HG03442 (cell line): Measurements from ENCODE around the gene ZNF280D.
"Not testable (repeated sequence)": the region's sequence is repeated elsewhere in the genome, so short reads cannot be mapped to it uniquely, and the experiment has no call there.

Source experiments
- ATAC-seq: cut with Tn5 transposase; IDR thresholded peaks from one replicate; pipeline ENCODE4 v1.9.1; 2021; ENCODE audit warnings: mild to moderate bottlenecking, moderate library complexity; ENCODE audit not compliant: unreplicated experiment

The ZNF280D gene

GRCh38 chr15:56719774-56720555, 13.3 kb downstream of the ZNF280D start:
- no peak for ATAC-seq

- ATAC-seq = no peak
These were observed 14.2 kb downstream of the ZNF280D start for GRCh38 chr15:56719021-56719612.

- no peak for ATAC-seq
These were observed 14.7 kb downstream of the ZNF280D start for GRCh38 chr15:56718560-56718959.

GRCh38 chr15:56716334-56716733, 17.0 kb downstream of the ZNF280D start:
- no peak for ATAC-seq

- no peak for ATAC-seq
These were observed 18.1 kb downstream of the ZNF280D start for GRCh38 chr15:56715220-56715619.

GRCh38 chr15:56709502-56709901, 23.8 kb downstream of the ZNF280D start:
- ATAC-seq = not testable (repeated sequence)

- peak; percentile 49 for ATAC-seq
These were observed 33.6 kb downstream of the ZNF280D start for GRCh38 chr15:56699743-56700142.

GRCh38 chr15:56698270-56698669, 35.0 kb downstream of the ZNF280D start:
- ATAC-seq = no peak

- no peak for ATAC-seq
These were observed 39.5 kb downstream of the ZNF280D start for GRCh38 chr15:56693761-56694160.

- no peak for ATAC-seq
These were observed 42.6 kb downstream of the ZNF280D start for GRCh38 chr15:56690733-56691132.

GRCh38 chr15:56683908-56684307, 49.4 kb downstream of the ZNF280D start:
- ATAC-seq = no peak

GRCh38 chr15:56681113-56681512, 52.2 kb downstream of the ZNF280D start:
- no peak for ATAC-seq

- no peak for ATAC-seq
These were observed 54.1 kb downstream of the ZNF280D start for GRCh38 chr15:56679225-56679624.

GRCh38 chr15:56678571-56678970, 54.7 kb downstream of the ZNF280D start:
- no peak for ATAC-seq

- ATAC-seq = no peak
These were observed 56.0 kb downstream of the ZNF280D start for GRCh38 chr15:56677271-56677670.

- ATAC-seq = no peak
These were observed 57.4 kb downstream of the ZNF280D start for GRCh38 chr15:56675930-56676329.

- no peak for ATAC-seq
These were observed 58.5 kb downstream of the ZNF280D start for GRCh38 chr15:56674857-56675256.

GRCh38 chr15:56672721-56673120, 60.6 kb downstream of the ZNF280D start:
- ATAC-seq = no peak

GRCh38 chr15:56667517-56667916, 65.8 kb downstream of the ZNF280D start:
- ATAC-seq = no peak

- no peak for ATAC-seq
These were observed 72.4 kb downstream of the ZNF280D start for GRCh38 chr15:56660943-56661342.

GRCh38 chr15:56659197-56659596, 74.1 kb downstream of the ZNF280D start:
- no peak for ATAC-seq

- no peak for ATAC-seq
These were observed 78.7 kb downstream of the ZNF280D start for GRCh38 chr15:56654624-56655023.

GRCh38 chr15:56654216-56654615, 79.1 kb downstream of the ZNF280D start:
- ATAC-seq = no peak
